Ishikawa (cell line): ENCODE data around the gene TRIM44.

Source experiments
- CEBPB ChIP-seq: IDR thresholded peaks from 2 replicates; pipeline ENCODE4 v1.6.1; 2012
- CREB1 ChIP-seq: IDR thresholded peaks from 2 replicates; pipeline ENCODE4 v1.6.1; 2012; ENCODE audit warnings: low read depth
- EGR1 ChIP-seq: IDR thresholded peaks from 2 replicates; pipeline ENCODE4 v1.6.1; 2012
- EP300 ChIP-seq: IDR thresholded peaks from 2 replicates; pipeline ENCODE4 v1.6.1; 2012; ENCODE audit warnings: borderline replicate concordance
- TAF1 ChIP-seq: IDR thresholded peaks from 2 replicates; pipeline ENCODE4 v1.6.1; 2012; ENCODE audit warnings: low read depth, mild to moderate bottlenecking
- TCF12 ChIP-seq: IDR thresholded peaks from 2 replicates; pipeline ENCODE4 v1.6.1; 2012; ENCODE audit warnings: low read depth
- TF ChIP-seq, protein P1 (sequence below): IDR thresholded peaks from 2 replicates; pipeline ENCODE4 v1.6.1; 2012
- TF ChIP-seq, protein P2 (sequence below): IDR thresholded peaks from 2 replicates; pipeline ENCODE4 v1.6.1; 2012; ENCODE audit warnings: low read depth, mild to moderate bottlenecking
- TF ChIP-seq, protein P3 (sequence below): IDR thresholded peaks from 2 replicates; pipeline ENCODE4 v1.6.1; 2012

DNA sequence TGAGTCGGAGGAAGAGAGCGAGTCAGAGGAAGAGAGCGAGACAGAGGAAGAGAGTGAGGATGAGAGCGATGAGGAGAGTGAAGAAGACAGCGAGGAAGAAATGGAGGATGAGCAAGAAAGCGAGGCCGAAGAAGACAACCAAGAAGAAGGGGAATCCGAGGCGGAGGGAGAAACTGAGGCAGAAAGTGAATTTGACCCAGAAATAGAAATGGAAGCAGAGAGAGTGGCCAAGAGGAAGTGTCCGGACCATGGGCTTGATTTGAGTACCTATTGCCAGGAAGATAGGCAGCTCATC, 780 bp downstream of the TRIM44 start:
- TF ChIP-seq, protein P1, sequence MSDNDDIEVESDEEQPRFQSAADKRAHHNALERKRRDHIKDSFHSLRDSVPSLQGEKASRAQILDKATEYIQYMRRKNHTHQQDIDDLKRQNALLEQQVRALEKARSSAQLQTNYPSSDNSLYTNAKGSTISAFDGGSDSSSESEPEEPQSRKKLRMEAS = no peak
- TF ChIP-seq, protein P2, sequence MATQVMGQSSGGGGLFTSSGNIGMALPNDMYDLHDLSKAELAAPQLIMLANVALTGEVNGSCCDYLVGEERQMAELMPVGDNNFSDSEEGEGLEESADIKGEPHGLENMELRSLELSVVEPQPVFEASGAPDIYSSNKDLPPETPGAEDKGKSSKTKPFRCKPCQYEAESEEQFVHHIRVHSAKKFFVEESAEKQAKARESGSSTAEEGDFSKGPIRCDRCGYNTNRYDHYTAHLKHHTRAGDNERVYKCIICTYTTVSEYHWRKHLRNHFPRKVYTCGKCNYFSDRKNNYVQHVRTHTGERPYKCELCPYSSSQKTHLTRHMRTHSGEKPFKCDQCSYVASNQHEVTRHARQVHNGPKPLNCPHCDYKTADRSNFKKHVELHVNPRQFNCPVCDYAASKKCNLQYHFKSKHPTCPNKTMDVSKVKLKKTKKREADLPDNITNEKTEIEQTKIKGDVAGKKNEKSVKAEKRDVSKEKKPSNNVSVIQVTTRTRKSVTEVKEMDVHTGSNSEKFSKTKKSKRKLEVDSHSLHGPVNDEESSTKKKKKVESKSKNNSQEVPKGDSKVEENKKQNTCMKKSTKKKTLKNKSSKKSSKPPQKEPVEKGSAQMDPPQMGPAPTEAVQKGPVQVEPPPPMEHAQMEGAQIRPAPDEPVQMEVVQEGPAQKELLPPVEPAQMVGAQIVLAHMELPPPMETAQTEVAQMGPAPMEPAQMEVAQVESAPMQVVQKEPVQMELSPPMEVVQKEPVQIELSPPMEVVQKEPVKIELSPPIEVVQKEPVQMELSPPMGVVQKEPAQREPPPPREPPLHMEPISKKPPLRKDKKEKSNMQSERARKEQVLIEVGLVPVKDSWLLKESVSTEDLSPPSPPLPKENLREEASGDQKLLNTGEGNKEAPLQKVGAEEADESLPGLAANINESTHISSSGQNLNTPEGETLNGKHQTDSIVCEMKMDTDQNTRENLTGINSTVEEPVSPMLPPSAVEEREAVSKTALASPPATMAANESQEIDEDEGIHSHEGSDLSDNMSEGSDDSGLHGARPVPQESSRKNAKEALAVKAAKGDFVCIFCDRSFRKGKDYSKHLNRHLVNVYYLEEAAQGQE = no peak
- no peak for TF ChIP-seq TAF1
- no peak for TF ChIP-seq EP300
- TF ChIP-seq CREB1 = no peak
- no peak for TF ChIP-seq EGR1
- TF ChIP-seq CEBPB = no peak
- TF ChIP-seq TCF12 = no peak
- TF ChIP-seq, protein P3, sequence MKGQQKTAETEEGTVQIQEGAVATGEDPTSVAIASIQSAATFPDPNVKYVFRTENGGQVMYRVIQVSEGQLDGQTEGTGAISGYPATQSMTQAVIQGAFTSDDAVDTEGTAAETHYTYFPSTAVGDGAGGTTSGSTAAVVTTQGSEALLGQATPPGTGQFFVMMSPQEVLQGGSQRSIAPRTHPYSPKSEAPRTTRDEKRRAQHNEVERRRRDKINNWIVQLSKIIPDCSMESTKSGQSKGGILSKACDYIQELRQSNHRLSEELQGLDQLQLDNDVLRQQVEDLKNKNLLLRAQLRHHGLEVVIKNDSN = no peak
